PC-3 (cell line): Measurements from ENCODE around the gene ATXN7L1.

ENCODE experiments used
- EZH2 ChIP-seq: fragments of 300-600 bp; sonication (generic); IDR thresholded peaks from one replicate; pipeline ENCODE4 v1.6.1; 2017; ENCODE audit warnings: antibody characterized with exemption, mild to moderate bottlenecking, low read length; ENCODE audit not compliant: unreplicated experiment
- TF ChIP-seq, protein P1 (sequence below): fragments of 300-600 bp; sonication (generic); conservative IDR thresholded peaks from 2 replicates; pipeline ENCODE4 v1.5.1; 2017; ENCODE audit warnings: antibody characterized with exemption, low read depth, mild to moderate bottlenecking, low read length

DNA sequence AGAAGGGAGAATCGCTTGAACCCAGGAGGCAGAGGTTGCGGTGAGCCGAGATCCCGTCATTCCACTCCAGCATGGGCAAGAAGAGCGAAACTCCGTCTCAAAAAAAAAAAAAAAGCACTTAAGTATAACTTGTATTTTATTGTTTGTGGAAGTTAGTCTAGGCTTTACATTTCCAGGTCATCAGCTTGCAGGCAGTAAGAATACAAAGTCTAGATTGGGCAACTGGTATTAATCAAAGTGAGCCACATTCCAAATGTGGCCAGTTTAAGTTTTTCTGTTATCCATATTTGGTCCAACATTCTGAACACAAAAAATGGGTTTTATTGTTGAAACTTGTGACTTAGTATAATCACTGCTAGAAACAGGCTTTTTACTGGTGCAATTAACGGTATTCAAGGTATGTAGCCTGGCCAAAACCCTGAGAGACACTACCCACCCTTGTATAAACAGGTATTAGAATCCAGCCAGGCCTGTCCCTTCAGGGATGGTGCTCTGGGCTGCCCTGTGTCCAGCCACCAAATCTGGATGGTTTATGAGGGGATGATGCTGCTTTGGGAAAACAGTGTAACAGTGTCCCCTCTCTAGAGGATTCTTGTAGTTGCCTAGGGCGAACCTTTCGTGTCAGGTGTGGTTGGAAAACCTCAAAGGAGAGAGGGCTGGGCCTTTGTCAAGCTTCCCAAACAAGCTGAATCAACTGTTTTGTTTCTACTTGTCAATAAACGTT, 173.0 kb downstream of the ATXN7L1 start:
- TF ChIP-seq, protein P1, sequence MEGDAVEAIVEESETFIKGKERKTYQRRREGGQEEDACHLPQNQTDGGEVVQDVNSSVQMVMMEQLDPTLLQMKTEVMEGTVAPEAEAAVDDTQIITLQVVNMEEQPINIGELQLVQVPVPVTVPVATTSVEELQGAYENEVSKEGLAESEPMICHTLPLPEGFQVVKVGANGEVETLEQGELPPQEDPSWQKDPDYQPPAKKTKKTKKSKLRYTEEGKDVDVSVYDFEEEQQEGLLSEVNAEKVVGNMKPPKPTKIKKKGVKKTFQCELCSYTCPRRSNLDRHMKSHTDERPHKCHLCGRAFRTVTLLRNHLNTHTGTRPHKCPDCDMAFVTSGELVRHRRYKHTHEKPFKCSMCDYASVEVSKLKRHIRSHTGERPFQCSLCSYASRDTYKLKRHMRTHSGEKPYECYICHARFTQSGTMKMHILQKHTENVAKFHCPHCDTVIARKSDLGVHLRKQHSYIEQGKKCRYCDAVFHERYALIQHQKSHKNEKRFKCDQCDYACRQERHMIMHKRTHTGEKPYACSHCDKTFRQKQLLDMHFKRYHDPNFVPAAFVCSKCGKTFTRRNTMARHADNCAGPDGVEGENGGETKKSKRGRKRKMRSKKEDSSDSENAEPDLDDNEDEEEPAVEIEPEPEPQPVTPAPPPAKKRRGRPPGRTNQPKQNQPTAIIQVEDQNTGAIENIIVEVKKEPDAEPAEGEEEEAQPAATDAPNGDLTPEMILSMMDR, result no peak
- no peak for TF ChIP-seq EZH2
